ENCODE measurements around the gene MCOLN3.
"Not testable (repeated sequence)": the region's sequence is repeated elsewhere in the genome, so short reads cannot be mapped to it uniquely, and the experiment has no call there.

MCOLN3 gene

DNA sequence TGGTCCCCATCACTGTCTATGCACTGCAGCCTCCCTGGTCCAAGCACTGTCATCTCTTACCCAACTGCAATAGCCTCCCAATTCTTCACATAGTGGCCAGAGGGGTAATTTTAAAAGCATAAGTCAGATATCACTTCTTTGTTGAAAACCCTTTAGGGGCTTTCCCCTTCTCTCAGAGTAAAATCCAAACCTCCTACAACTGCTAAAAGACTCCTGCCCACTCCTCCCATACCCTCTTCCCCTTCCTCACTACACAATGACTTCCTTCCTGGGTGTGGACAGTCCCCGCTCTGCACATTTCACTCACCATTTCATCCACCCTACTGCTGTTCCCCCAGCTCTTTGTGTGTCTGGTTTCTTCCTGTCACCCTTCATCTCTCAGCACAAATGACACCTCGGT, 59.7 kb downstream of the MCOLN3 start:
- no peak for DNase-seq

DNA sequence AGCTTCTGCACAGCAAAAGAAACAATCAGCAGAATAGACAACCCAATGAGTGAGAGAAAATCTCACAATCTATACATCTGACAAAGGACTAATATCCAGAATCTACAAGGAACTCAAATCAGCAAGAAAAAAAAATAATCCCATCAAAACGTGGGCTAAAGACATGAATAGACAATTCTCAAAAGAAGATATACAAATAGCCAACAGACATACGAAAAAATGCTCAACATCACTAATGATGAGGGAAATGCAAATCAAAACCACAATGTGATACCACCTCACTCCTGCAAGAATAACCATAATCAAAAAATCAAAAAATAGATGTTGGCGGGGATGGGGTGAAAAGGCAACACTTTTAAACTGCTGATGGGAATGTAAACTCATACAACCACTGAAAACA, 61.7 kb downstream of the MCOLN3 start:
- DNase-seq: not testable (repeated sequence)

DNA sequence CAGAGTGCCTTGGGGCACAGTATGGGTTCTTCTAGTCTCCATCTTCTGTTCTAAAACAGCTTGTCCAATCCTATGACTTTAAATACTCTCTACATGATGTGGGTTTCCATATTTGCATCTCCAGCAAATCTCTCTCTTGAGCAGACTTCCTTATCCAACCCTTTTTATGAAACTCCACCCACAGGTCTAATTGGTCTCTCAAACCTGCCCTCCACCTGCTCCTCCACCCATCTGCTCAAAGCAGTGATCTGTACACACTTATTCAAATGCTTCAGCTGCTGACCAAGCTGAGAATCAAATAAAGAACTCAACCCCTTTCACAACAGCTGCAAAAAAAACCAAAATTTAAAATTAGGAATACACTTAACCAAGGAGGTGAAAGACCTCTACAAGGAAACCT, 62.9 kb downstream of the MCOLN3 start:
- peak in 1 of 2 experiments; percentile 9 for DNase-seq

DNA sequence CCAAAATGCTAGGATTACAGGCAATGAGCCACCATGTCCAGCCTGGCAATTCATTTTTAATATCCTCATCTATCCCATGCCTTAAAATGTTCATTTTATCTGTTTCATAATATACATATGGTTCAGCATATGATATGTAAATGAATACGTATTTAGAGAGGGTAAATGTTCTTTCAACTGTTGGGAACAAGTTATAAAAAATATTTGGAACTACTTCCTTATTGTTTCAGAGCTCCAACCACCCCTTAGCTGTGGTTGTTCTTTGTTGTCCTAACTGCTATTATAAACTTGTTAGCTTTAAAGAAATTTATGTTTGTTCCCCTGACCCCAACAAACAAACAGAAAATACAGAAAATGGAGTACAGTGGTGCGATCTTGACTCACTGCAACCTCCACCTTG, 65.9 kb downstream of the MCOLN3 start:
- DNase-seq: no peak

DNA sequence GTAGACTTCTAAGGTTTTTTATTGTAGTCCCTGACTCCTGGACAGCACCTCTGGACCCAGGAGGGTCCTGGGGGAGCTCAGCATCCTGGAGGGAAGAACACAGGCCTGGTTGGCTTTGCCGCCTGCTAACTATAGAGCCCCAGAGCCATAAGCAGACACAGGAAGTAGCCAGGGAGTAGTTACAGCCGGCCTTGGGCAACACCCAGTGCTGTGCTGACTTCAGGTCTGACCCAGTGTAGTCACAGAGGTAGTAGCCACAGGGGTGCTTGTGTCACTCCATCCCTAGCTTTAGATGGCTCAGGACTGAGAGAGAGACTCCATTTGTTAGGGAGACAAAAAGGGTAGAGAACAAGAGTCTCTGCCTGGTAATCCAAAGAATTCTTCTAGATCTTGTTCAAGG, 73.3 kb downstream of the MCOLN3 start:
- no peak for DNase-seq

DNA sequence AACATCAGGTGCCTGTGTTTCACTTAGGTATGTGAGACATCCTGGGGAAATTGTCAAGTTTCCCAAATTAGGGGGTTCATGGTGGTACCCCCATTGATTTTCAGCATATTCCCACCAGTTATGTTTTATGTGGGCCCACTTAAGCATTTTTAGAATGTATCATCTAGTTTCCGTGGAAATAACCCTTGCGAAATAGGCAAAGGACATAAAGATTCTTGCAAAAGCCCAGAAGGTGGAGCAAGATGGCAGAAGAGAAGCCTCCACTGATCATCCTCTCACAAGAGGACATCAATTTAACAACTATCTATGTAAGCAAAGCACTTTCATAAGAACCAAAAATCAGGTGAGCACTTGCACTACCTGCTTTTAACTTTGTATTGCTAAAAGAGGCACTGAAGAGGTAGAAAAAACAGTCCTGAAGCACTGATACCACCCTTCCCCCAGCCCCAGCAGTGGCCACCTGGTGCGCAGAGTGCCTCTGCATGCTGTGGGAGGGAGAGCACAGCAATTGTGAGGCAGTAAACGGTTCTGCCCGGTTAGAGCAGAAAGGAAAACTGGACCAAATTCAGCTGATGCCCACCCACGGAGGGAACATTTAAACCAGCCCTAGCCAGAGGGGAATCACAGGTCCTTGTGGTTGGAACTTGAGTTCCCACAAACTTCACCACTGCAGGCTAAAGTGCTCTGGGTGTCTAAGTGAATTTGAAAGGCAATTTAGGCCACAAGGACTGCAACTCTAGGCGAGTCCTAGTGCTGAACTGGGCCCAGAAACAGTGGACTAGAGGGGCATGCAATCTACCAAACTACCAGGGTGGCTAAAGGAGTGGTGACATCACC, 74.6 kb downstream of the MCOLN3 start:
- DNase-seq: no peak

DNA sequence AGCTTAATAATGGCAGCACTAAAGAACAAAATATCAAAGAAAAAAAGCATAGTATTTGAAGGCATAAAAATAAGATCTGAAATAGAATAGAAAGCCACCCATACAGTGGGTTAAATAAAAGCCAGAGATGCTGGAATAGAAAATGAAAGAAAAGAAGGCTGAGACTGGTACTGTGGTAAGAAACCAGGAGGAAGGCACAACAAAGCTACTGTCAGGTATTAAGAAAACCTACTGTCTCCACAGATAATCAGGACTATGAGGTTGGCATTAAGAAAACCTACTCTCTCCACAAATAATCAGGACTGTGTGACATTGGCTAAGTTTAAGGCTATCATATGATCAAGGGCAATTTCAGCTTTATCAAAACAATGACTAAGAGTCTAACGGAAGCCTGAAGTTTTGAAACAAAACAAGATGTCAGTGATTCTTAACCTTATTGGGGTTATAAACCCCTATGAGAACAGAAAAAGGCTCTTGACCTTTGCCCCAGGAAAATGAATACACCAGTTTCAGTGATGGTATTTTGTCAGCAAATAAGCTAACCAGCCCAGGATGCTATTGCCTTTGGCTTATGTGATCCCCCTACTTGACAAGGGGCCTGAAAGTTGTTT, 75.8 kb downstream of the MCOLN3 start:
- no peak for DNase-seq

DNA sequence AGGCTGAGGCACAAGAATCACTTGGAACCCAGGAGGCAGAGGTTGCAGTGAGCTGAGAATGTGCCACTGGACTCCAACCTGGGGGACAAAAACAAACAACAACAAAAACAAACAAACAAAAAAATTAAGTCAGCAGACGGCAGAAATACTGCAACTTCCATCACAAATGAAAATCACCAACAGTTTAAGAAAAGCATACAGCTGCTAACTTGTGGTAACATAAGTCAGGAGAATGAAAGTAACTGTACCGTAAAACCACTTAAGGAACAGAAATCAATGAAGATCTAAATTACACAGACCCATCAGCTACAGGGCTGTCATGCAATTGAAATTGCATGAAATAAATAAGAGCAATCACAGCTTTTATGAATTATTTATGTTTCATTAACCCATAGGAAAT, 76.3 kb downstream of the MCOLN3 start:
- no peak for DNase-seq

DNA sequence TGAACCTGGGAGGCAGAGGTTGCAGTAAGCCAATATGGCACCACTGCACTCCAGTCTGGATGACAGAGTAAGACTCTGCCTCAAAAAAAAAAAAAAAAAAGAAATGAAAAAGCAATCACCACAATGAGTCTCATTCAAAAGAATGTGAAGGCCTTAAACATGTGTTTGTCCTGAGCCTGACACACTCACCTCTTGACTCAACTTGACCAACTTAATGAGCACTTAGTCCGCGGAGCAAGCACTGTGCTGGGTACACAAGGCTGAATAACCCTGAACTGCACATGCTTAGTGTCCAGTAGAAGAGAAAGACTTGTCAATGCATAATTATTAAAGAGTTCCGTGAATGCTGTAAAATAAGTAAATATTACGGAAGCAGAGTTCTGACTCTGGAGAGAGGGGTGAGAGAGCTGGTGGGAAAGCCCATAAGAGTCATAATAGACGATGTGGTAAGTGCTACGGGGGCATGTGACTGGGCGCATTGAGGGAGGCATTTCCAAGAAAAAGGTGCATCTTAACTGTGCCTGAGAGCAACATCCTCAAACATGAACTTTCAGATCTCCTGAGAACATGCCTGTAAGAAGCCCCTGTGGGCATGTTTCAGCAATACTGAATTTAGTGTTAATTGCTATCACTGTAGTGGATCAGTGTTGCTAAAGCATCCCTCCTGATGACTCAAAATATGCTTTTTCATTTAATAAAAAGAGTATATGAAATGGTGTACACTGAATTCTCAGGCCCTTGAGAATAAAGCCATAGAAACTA, 78.6 kb downstream of the MCOLN3 start:
- DNase-seq: no peak

DNA sequence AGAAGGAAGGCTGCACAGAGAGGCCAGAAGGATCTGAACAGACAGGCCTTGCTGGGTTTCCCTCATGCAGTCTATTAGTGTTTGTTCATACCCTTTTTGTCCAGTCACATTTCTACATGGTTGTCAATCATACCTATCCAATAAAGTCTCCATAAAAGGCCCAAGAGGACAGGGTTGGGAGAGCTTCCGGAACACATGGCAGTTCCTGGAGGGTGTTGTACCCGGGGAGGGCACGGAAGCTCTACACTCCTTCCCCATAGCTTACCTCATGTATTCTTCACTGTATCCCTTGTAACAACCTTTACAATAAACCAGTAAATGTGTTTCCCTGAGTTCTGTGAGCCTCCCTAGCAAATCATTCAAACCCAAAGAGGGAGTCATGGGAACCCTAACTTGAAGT, 79.4 kb downstream of the MCOLN3 start:
- DNase-seq: no peak

DNA sequence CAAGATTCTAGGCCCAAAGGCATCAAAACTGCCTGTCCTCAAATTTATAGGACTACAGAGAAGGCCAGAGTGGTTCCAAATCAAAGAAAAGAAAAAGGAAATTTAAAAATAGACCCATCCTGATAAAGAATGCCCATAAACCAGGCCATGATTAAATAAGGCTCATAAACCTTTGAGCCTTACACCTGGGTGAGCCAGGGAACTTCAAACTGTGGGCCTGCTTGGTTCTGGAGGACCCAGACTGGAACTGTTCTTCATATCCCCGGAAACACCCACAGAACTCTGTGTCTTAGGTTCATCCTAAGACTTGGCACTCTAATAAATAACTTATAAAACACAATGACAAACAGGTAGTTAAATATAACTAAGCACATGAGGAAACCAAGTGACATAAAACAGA, 80.2 kb downstream of the MCOLN3 start:
- DNase-seq: no peak

Measured in NCI-H524 (cell line).